ENCODE measurements around the gene GRK3.

GRCh38 chr22:25626624-25626990 is 62.1 kb downstream of the GRK3 start:
- TF ChIP-seq YY1 (IDR thresholded peaks at IDR 0.05; ENCODE audit: insufficient read depth, insufficient read length) (no peak), ZNF274 (IDR thresholded peaks at IDR 0.05; ENCODE audit: low read depth, low read length) (no peak), SUZ12 (IDR thresholded peaks at IDR 0.05; ENCODE audit: extremely low read depth, insufficient read depth, insufficient read length) (no peak)

Measured in NT2/D1 (cell line).